ENCODE measurements around the gene FGD6. TPM values are rescaled to one million over a fixed set of nuclear protein-coding genes. Genes with fewer than 3 reads are reported as not detected.
A peak's percentile ranks its signal among the peaks of the same experiment; 100 is the strongest.

FGD6 gene
- total and polyA plus RNA-seq, 2 of the 4 experiments (the other 2 are of a cell fraction), result 2.6 to 9.5 TPM

GRCh38 chr12:95258803-95259202 is 41.5 kb upstream of the FGD6 start:
- no peak for ATAC-seq (ENCODE audit: low read depth)
- BruUV-seq (replicated peaks), result no TSS peak
- Histone ChIP-seq H3K27me3 (ENCODE audit: control insufficient read depth, insufficient read depth, low read length) (no peaks in the 10 kb centered on the region), H3K36me3 (ENCODE audit: control insufficient read depth, insufficient read depth, low read length) (peaks cover 17% of the 10 kb centered on the region), H2BK15ac (ENCODE audit: low read depth, low read length) (no peak overlapping the region), H2AK9ac (replicated peaks; ENCODE audit: low read depth, low read length, poor library complexity) (no peak overlapping the region), H2AK5ac (ENCODE audit: low read depth, low read length) (no peak overlapping the region), H2AFZ (replicated peaks; ENCODE audit: low read length, poor library complexity) (no peak overlapping the region), H2BK5ac (ENCODE audit: low read depth, low read length, poor library complexity, severe bottlenecking) (no peak overlapping the region), H4K91ac (ENCODE audit: insufficient read depth, low read depth, low read length) (no peak overlapping the region), H3K9me1 (ENCODE audit: insufficient read depth, low read length) (0 out of 2 replicates have a peak, but pooled peaks cover 5% of the 10 kb centered on the region), H3K9ac (ENCODE audit: low read depth, low read length) (no peak overlapping the region), H3K56ac (ENCODE audit: extremely low read depth, insufficient read depth, low read length) (no peak overlapping the region), H3K4me2 (ENCODE audit: low read depth, low read length) (no peak overlapping the region), H4K5ac (ENCODE audit: low read depth, low read length) (no peak overlapping the region), H3K23ac (ENCODE audit: low read depth, low read length) (no peak overlapping the region), H3K4ac (ENCODE audit: low read depth, low read length) (no peak overlapping the region), H4K20me1 (ENCODE audit: insufficient read depth, low read length) (no peaks in the 10 kb centered on the region), H2BK20ac (ENCODE audit: low read depth, low read length) (no peak overlapping the region), H3K79me1 (ENCODE audit: low read depth in 1 of 2, low read length in 2 of 2) (peaks cover 24 to 34% of the 10 kb centered on the region in 2 experiments), H3K4me1 (ENCODE audit: control insufficient read depth, insufficient read depth, low read length) (no peaks in the 10 kb centered on the region; the same call in 1 of the 2 replicates), H4K8ac (ENCODE audit: low read depth in 2 of 2, low read length in 2 of 2) (no peak overlapping the region), H3K14ac (replicated peaks; ENCODE audit: low read depth, low read length) (no peak overlapping the region), H2BK120ac (ENCODE audit: low read depth, low read length) (no peak overlapping the region), H3K9me3 (ENCODE audit: control insufficient read depth, insufficient read depth, low read length) (no peaks in the 10 kb centered on the region), H3K4me3 (ENCODE audit: insufficient read depth, low read depth, low read length) (no peak overlapping the region), H3K27ac (ENCODE audit: insufficient read depth, low read length) (no peak overlapping the region), H3K18ac (ENCODE audit: low read depth, low read length) (no peak overlapping the region)
- POLR2A ChIA-PET (ENCODE audit: unreplicated experiment), result no interaction called here
- WGBS, 2 experiments (ENCODE audit: extremely low coverage in 2 of 2, insufficient read length in 1 of 2), result no CpG with 5 or more reads among the region's 2 CpGs
- CTCF ChIA-PET, result interaction anchor here (0.6 to 0.9 kb wide), 3 partner anchors 29 to 1057 kb away, joined by 3 to 4 read pairs (median 3); no protein-coding TSS in a partner anchor
- no peak for DNase-seq
- in situ Hi-C loops (cut with MboI; ENCODE audit: low sequenced_read_pairs) (no loop called here), dilution Hi-C loops (cut with HindIII; ENCODE audit: low sequenced_read_pairs, unreplicated experiment) (no loop called here), intact Hi-C loops (cut with micrococcal nuclease) (no loop called here)
- TF ChIP-seq MAFK (IDR thresholded peaks at IDR 0.05; ENCODE audit: low read depth, low read length) (peak; percentile 98), RFX5 (IDR thresholded peaks at IDR 0.05; ENCODE audit: low read depth, low read length) (no peak)

Data from IMR-90 (cell line).